ENCODE results near the gene SLC39A5.

- TF ChIP-seq POLR2A (IDR thresholded peaks at IDR 0.05; ENCODE audit: control extremely low read depth in 1 of 2, low read depth in 2 of 2, low read length in 2 of 2) (no peak), SP1 (IDR thresholded peaks at IDR 0.05; ENCODE audit: low read depth, low read length) (no peak), TCF12 (IDR thresholded peaks at IDR 0.05; ENCODE audit: low read depth, low read length) (no peak), POU5F1 (IDR thresholded peaks at IDR 0.05; ENCODE audit: low read depth, low read length) (no peak), CTCF (IDR thresholded peaks at IDR 0.05; ENCODE audit: control extremely low read depth in 1 of 3, insufficient read depth in 1 of 3, low read depth in 1 of 3, low read length in 3 of 3) (no peak), SIN3A (conservative IDR thresholded peaks at IDR 0.05 in 1 of 2, IDR thresholded peaks at IDR 0.05 in 1 of 2; ENCODE audit: low read depth in 1 of 2, low read length in 2 of 2) (no peak), CEBPB (IDR thresholded peaks at IDR 0.05; ENCODE audit: low read depth, low read length) (no peak), SUZ12 (IDR thresholded peaks at IDR 0.05; ENCODE audit: low read length) (no peak), CHD2 (IDR thresholded peaks at IDR 0.05; ENCODE audit: low read length) (no peak), POLR2AphosphoS5 (IDR thresholded peaks at IDR 0.05; ENCODE audit: low read depth, low read length) (no peak), KDM1A (IDR thresholded peaks at IDR 0.05; ENCODE audit: borderline replicate concordance, low read length) (no peak), TBP (IDR thresholded peaks at IDR 0.05; ENCODE audit: low read depth, low read length) (no peak), YY1 (IDR thresholded peaks at IDR 0.05; ENCODE audit: low read depth, low read length) (no peak), TAF1 (IDR thresholded peaks at IDR 0.05; ENCODE audit: low read depth, low read length) (no peak)
Measured at GRCh38 chr12:56192582-56192981, 37.3 kb upstream of the SLC39A5 start.
